Trophoblast cell (in vitro differentiated cells and primary cell): ENCODE measurements around the gene GRID2IP.

Source experiments
- DNase-seq, 2 donors: peaks; one replicate each; pipeline ENCODE4 v3.0.0-alpha.2; 2016
- H2AFZ ChIP-seq: 2 replicates; pipeline ENCODE4 v1.6.1; 2013; ENCODE audit warnings: low read length, moderate library complexity, mild to moderate bottlenecking; ENCODE audit not compliant: insufficient read depth, poor library complexity
- H2AK5ac ChIP-seq: 2 replicates; pipeline ENCODE4 v1.6.1; 2013; ENCODE audit warnings: mild to moderate bottlenecking, low read length
- H2BK120ac ChIP-seq: 2 replicates; pipeline ENCODE4 v1.6.1; 2013; ENCODE audit warnings: low read length, mild to moderate bottlenecking, moderate library complexity; ENCODE audit not compliant: insufficient read depth, poor library complexity
- H2BK12ac ChIP-seq: 2 replicates; pipeline ENCODE4 v1.6.1; 2013; ENCODE audit warnings: mild to moderate bottlenecking, low read length, moderate library complexity
- H2BK5ac ChIP-seq: 2 replicates; pipeline ENCODE4 v1.6.1; 2013; ENCODE audit warnings: low read length, low read depth, moderate library complexity, mild to moderate bottlenecking; ENCODE audit not compliant: poor library complexity
- H3K14ac ChIP-seq: 2 replicates; pipeline ENCODE4 v1.6.1; 2013; ENCODE audit warnings: mild to moderate bottlenecking, low read length
- H3K18ac ChIP-seq: 2 replicates; pipeline ENCODE4 v1.6.1; 2013; ENCODE audit warnings: mild to moderate bottlenecking, low read length
- H3K23ac ChIP-seq: 2 replicates; pipeline ENCODE4 v1.6.1; 2013; ENCODE audit warnings: low read length
- H3K27ac ChIP-seq: 2 replicates; pipeline ENCODE4 v1.5.1; 2013; ENCODE audit warnings: low read depth, mild to moderate bottlenecking, inconsistent platforms, low read length, moderate library complexity
- H3K27me3 ChIP-seq: 2 replicates; pipeline ENCODE4 v1.6.1; 2013; ENCODE audit warnings: inconsistent platforms, mild to moderate bottlenecking, low read length, moderate library complexity; ENCODE audit not compliant: insufficient read depth
- H3K36me3 ChIP-seq, 2 experiments: 1 replicate in 1 of 2; 2 replicates in 1 of 2; pipeline ENCODE4 v1.6.1; 2013; ENCODE audit warnings: low read length in 2 of 2, mild to moderate bottlenecking in 2 of 2, moderate library complexity in 1 of 2; ENCODE audit not compliant: insufficient read depth in 2 of 2, control insufficient read depth in 1 of 2
- H3K4ac ChIP-seq: 2 replicates; pipeline ENCODE4 v1.6.1; 2013; ENCODE audit warnings: low read depth, mild to moderate bottlenecking, low read length, moderate library complexity
- H3K4me1 ChIP-seq, 2 experiments: 1 replicate in 1 of 2; 2 replicates in 1 of 2; pipeline ENCODE4 v1.6.1; 2013; ENCODE audit warnings: low read length in 2 of 2, mild to moderate bottlenecking in 2 of 2, moderate library complexity in 1 of 2; ENCODE audit not compliant: insufficient read depth in 2 of 2, control insufficient read depth in 1 of 2
- H3K4me2 ChIP-seq: 2 replicates; pipeline ENCODE4 v1.6.1; 2013; ENCODE audit warnings: inconsistent platforms, mild to moderate bottlenecking, low read length, moderate library complexity
- H3K4me3 ChIP-seq: 2 replicates; pipeline ENCODE4 v1.5.1; 2013; ENCODE audit warnings: mild to moderate bottlenecking, low read depth, low read length, inconsistent platforms
- H3K79me1 ChIP-seq: one replicate; pipeline ENCODE4 v1.6.1; 2013; ENCODE audit warnings: low read length
- H3K79me2 ChIP-seq: 2 replicates; pipeline ENCODE4 v1.6.1; 2013; ENCODE audit warnings: low read length, mild to moderate bottlenecking; ENCODE audit not compliant: control insufficient read depth, insufficient read depth, poor library complexity
- H3K9ac ChIP-seq: 2 replicates; pipeline ENCODE4 v1.6.1; 2013; ENCODE audit warnings: mild to moderate bottlenecking, low read length
- H3K9me3 ChIP-seq: 2 replicates; pipeline ENCODE4 v1.6.1; 2013; ENCODE audit warnings: low read depth, mild to moderate bottlenecking, control low read depth, inconsistent platforms, low read length; ENCODE audit not compliant: insufficient read depth
- H4K12ac ChIP-seq: 2 replicates; pipeline ENCODE4 v1.6.1; 2013; ENCODE audit warnings: low read depth, mild to moderate bottlenecking, low read length, moderate library complexity
- H4K8ac ChIP-seq: 2 replicates; pipeline ENCODE4 v1.6.1; 2013; ENCODE audit warnings: low read depth, mild to moderate bottlenecking, low read length, moderate library complexity
- H4K91ac ChIP-seq: one replicate; pipeline ENCODE4 v1.6.1; 2013; ENCODE audit warnings: low read depth, mild to moderate bottlenecking, low read length, moderate library complexity
- WGBS: extraction: QIAGEN DNeasy Blood & Tissue Kit; methylation state at CpG from one replicate; pipeline ENCODE4 v1.1.7; 2013; ENCODE audit warnings: missing lambda C conversion rate; ENCODE audit not compliant: insufficient read length, insufficient coverage; ENCODE audit errors: extremely low coverage; 5-methylcytosine and 5-hydroxymethylcytosine counted together

GRID2IP gene

GRCh38 chr7:6487184-6487545, 64.1 kb downstream of the GRID2IP start:
- Histone ChIP-seq H3K4ac (no peak overlapping the region), H3K36me3 (no peaks in the 10 kb centered on the region), H3K79me1 (peaks cover 14% of the 10 kb centered on the region), H2AK5ac (no peak overlapping the region), H3K9me3 (no peaks in the 10 kb centered on the region), H3K9ac (no peak overlapping the region), H3K27me3 (no peaks in the 10 kb centered on the region), H2BK120ac (no peak overlapping the region), H4K91ac (no peak overlapping the region), H3K27ac (no peak overlapping the region), H4K12ac (no peak overlapping the region), H3K23ac (no peak overlapping the region), H3K4me2 (no peak overlapping the region), H2BK12ac (no peak overlapping the region), H3K79me2 (peaks cover 15% of the 10 kb centered on the region), H3K18ac (no peak overlapping the region), H4K8ac (no peak overlapping the region), H3K4me1 (peaks cover 2 to 7% of the 10 kb centered on the region in 2 experiments), H2BK5ac (no peak overlapping the region), H3K14ac (no peak overlapping the region), H3K4me3 (no peak overlapping the region), H2AFZ (no peak overlapping the region)
- DNase-seq, result no peak
- no CpG with 5 or more reads among the region's 4 CpGs for WGBS

- no peak overlapping the region for H4K91ac ChIP-seq
- no peak overlapping the region for H2BK5ac ChIP-seq
- H3K9me3 ChIP-seq, result no peaks in the 10 kb centered on the region
- no peak overlapping the region for H4K8ac ChIP-seq
- DNase-seq, result no peak
- H3K4ac ChIP-seq, result no peak overlapping the region
- no CpG with 5 or more reads among the region's 19 CpGs for WGBS
- no peaks in the 10 kb centered on the region for H3K36me3 ChIP-seq
- no peak overlapping the region for H2AFZ ChIP-seq
- no peak overlapping the region for H3K4me3 ChIP-seq
- H2AK5ac ChIP-seq, result no peak overlapping the region
- no peak overlapping the region for H3K23ac ChIP-seq
- H3K27ac ChIP-seq, result no peak overlapping the region
- H3K79me2 ChIP-seq, result peaks cover 16% of the 10 kb centered on the region
- H3K4me1 ChIP-seq, result peaks cover 2 to 8% of the 10 kb centered on the region in 2 experiments
- no peak overlapping the region for H3K18ac ChIP-seq
- no peak overlapping the region for H2BK12ac ChIP-seq
- no peak overlapping the region for H2BK120ac ChIP-seq
- peaks cover 14% of the 10 kb centered on the region for H3K79me1 ChIP-seq
- no peak overlapping the region for H3K14ac ChIP-seq
- no peaks in the 10 kb centered on the region for H3K27me3 ChIP-seq
- H3K9ac ChIP-seq, result peak overlapping the region; percentile 39
- no peak overlapping the region for H4K12ac ChIP-seq
- no peak overlapping the region for H3K4me2 ChIP-seq
Measured at GRCh38 chr7:6486438-6487183, 64.7 kb downstream of the GRID2IP start.

DNA sequence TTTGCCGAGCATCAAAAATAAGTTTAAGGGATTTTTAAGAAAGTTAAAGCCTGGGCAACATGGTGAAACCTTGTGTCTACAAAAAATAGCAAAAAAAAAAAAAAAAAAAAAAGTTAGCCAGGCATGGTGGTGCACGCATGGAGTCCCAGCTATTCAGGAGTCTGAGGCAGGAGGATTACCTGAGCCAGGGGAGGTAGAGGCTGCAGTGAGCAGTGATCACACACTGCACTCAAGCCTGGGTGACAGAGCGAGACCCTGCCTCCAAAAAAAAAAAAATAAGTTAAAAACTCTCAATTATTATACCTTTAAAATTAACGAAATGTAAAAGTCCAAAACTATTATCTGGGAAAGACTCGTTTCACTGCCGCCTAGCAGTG, 68.5 kb downstream of the GRID2IP start:
- Histone ChIP-seq H2AFZ (no peak overlapping the region), H3K27ac (no peak overlapping the region), H3K14ac (no peak overlapping the region), H3K27me3 (no peaks in the 10 kb centered on the region), H3K9ac (no peak overlapping the region), H3K4ac (peak overlapping the region; percentile 95), H3K79me2 (peaks cover 27% of the 10 kb centered on the region), H4K91ac (no peak overlapping the region), H2BK120ac (no peak overlapping the region), H4K8ac (no peak overlapping the region), H3K36me3 (peaks cover 13% of the 10 kb centered on the region in 2 experiments), H3K4me2 (peak overlapping the region; percentile 71), H3K79me1 (peaks cover 14% of the 10 kb centered on the region), H2BK12ac (no peak overlapping the region), H3K9me3 (no peaks in the 10 kb centered on the region), H3K18ac (no peak overlapping the region), H3K4me1 (peaks cover 5 to 12% of the 10 kb centered on the region in 2 experiments), H2AK5ac (no peak overlapping the region), H3K23ac (no peak overlapping the region), H2BK5ac (no peak overlapping the region), H4K12ac (no peak overlapping the region), H3K4me3 (peak overlapping the region; percentile 94)
- DNase-seq, result no peak
- WGBS, result 83% methylated on average over 1 of the region's 6 CpGs

- no CpG with 5 or more reads among the region's 4 CpGs for WGBS
- H3K14ac ChIP-seq, result no peak overlapping the region
- H3K27me3 ChIP-seq, result no peaks in the 10 kb centered on the region
- no peak overlapping the region for H3K4me3 ChIP-seq
- H2BK12ac ChIP-seq, result no peak overlapping the region
- peaks cover 14% of the 10 kb centered on the region for H3K79me1 ChIP-seq
- H4K12ac ChIP-seq, result no peak overlapping the region
- H3K27ac ChIP-seq, result no peak overlapping the region
- H2BK120ac ChIP-seq, result no peak overlapping the region
- H2BK5ac ChIP-seq, result no peak overlapping the region
- DNase-seq, result no peak
- H3K9me3 ChIP-seq, result no peaks in the 10 kb centered on the region
- H3K36me3 ChIP-seq, result peaks cover 13% of the 10 kb centered on the region in 2 experiments
- peak overlapping the region; percentile 97 for H3K4ac ChIP-seq
- H4K8ac ChIP-seq, result no peak overlapping the region
- no peak overlapping the region for H3K23ac ChIP-seq
- H3K18ac ChIP-seq, result no peak overlapping the region
- H3K79me2 ChIP-seq, result peaks cover 27% of the 10 kb centered on the region
- H3K9ac ChIP-seq, result no peak overlapping the region
- H2AK5ac ChIP-seq, result no peak overlapping the region
- peak overlapping the region; percentile 41 for H3K4me2 ChIP-seq
- peaks cover 5 to 12% of the 10 kb centered on the region in 2 experiments for H3K4me1 ChIP-seq
- no peak overlapping the region for H4K91ac ChIP-seq
- no peak overlapping the region for H2AFZ ChIP-seq
Measured at GRCh38 chr7:6482307-6482706, 69.0 kb downstream of the GRID2IP start.
